ENCODE measurements around the gene CHST15. TPM values are rescaled to one million over a fixed set of nuclear protein-coding genes. Genes with fewer than 3 reads are reported as not detected.
A peak's percentile ranks its signal among the peaks of the same experiment; 100 is the strongest.

The CHST15 gene
- total and polyA plus RNA-seq, 2 of the 8 experiments (the other 6 are each of a cell fraction or from before 2014, with no cell fraction given), result 8.8 to 9.1 TPM

GRCh38 chr10:123999956-124000615, 93.3 kb downstream of the CHST15 start:
- Histone ChIP-seq H4K20me1 (replicated peaks in 1 of 2; ENCODE audit: control insufficient read depth in 1 of 2, insufficient read depth in 2 of 2, low read length in 2 of 2) (no peaks in the 10 kb centered on the region), H3K27ac (ENCODE audit: low read depth, low read length) (no peak overlapping the region), H4K91ac (replicated peaks; ENCODE audit: insufficient read length, low read length) (no peak overlapping the region), H3K14ac (ENCODE audit: insufficient read length) (no peak overlapping the region), H2BK5ac (ENCODE audit: low read depth, low read length) (no peak overlapping the region), H3K18ac (ENCODE audit: extremely low read depth, low read length) (no peak overlapping the region), H3K4me2 (ENCODE audit: insufficient read depth in 1 of 2, low read depth in 2 of 2, low read length in 2 of 2) (no peak overlapping the region), H2AFZ (ENCODE audit: low read length) (no peak overlapping the region), H3K27me3 (replicated peaks in 1 of 4; ENCODE audit: control insufficient read depth in 3 of 4, extremely low read depth in 1 of 4, insufficient read depth in 3 of 4, low read length in 3 of 4) (peaks cover 0 to 5% (median 3%) of the 10 kb centered on the region in 4 experiments; a peak in 3 of 7 replicates), H3K56ac (replicated peaks; ENCODE audit: insufficient read length, low read depth, low read length) (no peak overlapping the region), H3K36me3 (ENCODE audit: control insufficient read depth in 2 of 4, insufficient read depth in 4 of 4, low read length in 3 of 4) (no peaks in the 10 kb centered on the region), H3K23me2 (ENCODE audit: low read depth, low read length) (peaks cover 1% of the 10 kb centered on the region; the same call in 1 of the 2 replicates), H3K4ac (replicated peaks; ENCODE audit: insufficient read length, low read depth, low read length) (no peak overlapping the region), H3K79me2 (ENCODE audit: control insufficient read depth in 1 of 2, insufficient read depth in 2 of 2, low read length in 2 of 2) (no peaks in the 10 kb centered on the region), H2BK120ac (replicated peaks; ENCODE audit: low read depth, low read length) (no peak overlapping the region), H2BK15ac (ENCODE audit: low read length) (no peak overlapping the region), H2BK20ac (ENCODE audit: low read length) (peak overlapping the region; percentile 86; the same call in 1 of the 2 replicates), H3K4me3 (ENCODE audit: extremely low read depth in 1 of 4, insufficient read depth in 2 of 4, low read depth in 3 of 4, low read length in 4 of 4) (no peak overlapping the region), H2BK12ac (ENCODE audit: low read depth, low read length) (no peak overlapping the region), H3K79me1 (ENCODE audit: low read depth, low read length) (no peaks in the 10 kb centered on the region), H3K23ac (ENCODE audit: insufficient read length) (no peak overlapping the region), H3K9me3 (ENCODE audit: insufficient read depth in 2 of 2, low read depth in 1 of 2, low read length in 1 of 2) (no peaks in the 10 kb centered on the region), H3K4me1 (replicated peaks in 1 of 4; ENCODE audit: control insufficient read depth in 3 of 4, insufficient read depth in 4 of 4, low read length in 3 of 4) (peaks cover 0 to 8% (median 2%) of the 10 kb centered on the region in 4 experiments; a peak in 3 of 7 replicates), H4K8ac (ENCODE audit: extremely low read depth, insufficient read depth, low read length) (no peak overlapping the region), H3K9ac (replicated peaks in 1 of 4; ENCODE audit: extremely low read depth in 1 of 4, low read depth in 3 of 4, low read length in 3 of 4) (no peak overlapping the region), H2AK5ac (ENCODE audit: low read depth, low read length) (peak overlapping the region; percentile 43; the same call in 1 of the 2 replicates), H4K5ac (ENCODE audit: insufficient read length, low read depth, low read length) (no peak overlapping the region)
- no peak for DNase-seq (ENCODE audit: low read depth in 1 of 2, low spot score in 2 of 2)
- FAIRE-seq, result no peak
- ChIA-PET CTCF (ENCODE audit: partially characterized antibody) (interaction anchor here (0.6 to 1.5 kb wide), 7 partner anchors 85 to 349 kb away, joined by 3 to 4 read pairs (median 3); no protein-coding TSS in a partner anchor), POLR2A (ENCODE audit: partially characterized antibody) (interaction anchor here (0.8 kb wide), 1 partner anchor 11 kb away, joined by 3 read pairs; no protein-coding TSS in a partner anchor)
- 85% methylated on average over 12 of the region's 15 CpGs; no CpG with 5 or more reads in 1 of the 2 experiments for WGBS, 2 experiments (ENCODE audit: extremely low coverage in 1 of 2, insufficient coverage in 1 of 2, insufficient read length in 1 of 2, insufficient replicate concordance in 2 of 2, low coverage in 1 of 2, low lambda C conversion rate in 2 of 2, missing lambda C conversion rate in 1 of 2)
- no peak for TF ChIP-seq BACH1 (IDR thresholded peaks at IDR 0.05; ENCODE audit: low read length)
- no peak for TF ChIP-seq TBP (IDR thresholded peaks at IDR 0.05; ENCODE audit: low read depth, low read length)
- TF ChIP-seq SRF (IDR thresholded peaks at IDR 0.05; ENCODE audit: low read depth, low read length), result no peak
- TF ChIP-seq RBBP5 (IDR thresholded peaks at IDR 0.05; ENCODE audit: borderline replicate concordance, low read depth, low read length), result no peak
- TF ChIP-seq GABPA (IDR thresholded peaks at IDR 0.05; ENCODE audit: borderline replicate concordance, insufficient read depth, low read length), result no peak
- TF ChIP-seq MAFK (IDR thresholded peaks at IDR 0.05; ENCODE audit: low read depth, low read length), result no peak
- TF ChIP-seq SAP30 (IDR thresholded peaks at IDR 0.05; ENCODE audit: insufficient read depth, insufficient replicate concordance, low read length), result no peak
- TF ChIP-seq SP1 (IDR thresholded peaks at IDR 0.05; ENCODE audit: low read depth, low read length), result no peak
- TF ChIP-seq CHD1 (IDR thresholded peaks at IDR 0.05; ENCODE audit: low read depth, low read length), result no peak
- no peak for TF ChIP-seq CBX5 (IDR thresholded peaks at IDR 0.05; ENCODE audit: low read depth, low read length)
- TF ChIP-seq NANOG (IDR thresholded peaks at IDR 0.05; ENCODE audit: insufficient read depth, low read depth, low read length, poor library complexity, severe bottlenecking), result no peak
- TF ChIP-seq YY1 (IDR thresholded peaks at IDR 0.05; ENCODE audit: low read depth, low read length), result no peak
- TF ChIP-seq SUZ12 (IDR thresholded peaks at IDR 0.05; ENCODE audit: low read length), result no peak
